ENCODE data around the gene EYA2.

The EYA2 gene

DNA sequence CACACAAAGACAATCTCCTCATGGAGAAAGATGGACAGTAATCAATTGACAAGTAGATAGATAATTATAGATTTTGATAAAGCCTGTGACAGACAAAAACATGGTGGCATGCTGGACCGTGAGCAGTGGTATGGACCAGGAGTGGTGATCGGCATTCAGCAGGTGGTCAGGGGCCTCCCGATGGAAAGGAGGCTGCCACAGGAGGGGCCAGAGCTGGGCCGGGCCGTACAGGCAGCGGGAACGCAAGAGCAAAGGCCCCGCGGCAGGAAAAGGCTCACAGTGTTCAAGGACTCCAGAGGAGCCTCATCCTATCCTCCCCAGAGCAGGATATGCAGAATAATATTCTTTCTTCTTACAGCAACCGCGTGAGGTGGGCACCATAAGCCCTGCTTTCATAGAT, 123.7 kb downstream of the EYA2 start:
- no peak for DNase-seq

DNA sequence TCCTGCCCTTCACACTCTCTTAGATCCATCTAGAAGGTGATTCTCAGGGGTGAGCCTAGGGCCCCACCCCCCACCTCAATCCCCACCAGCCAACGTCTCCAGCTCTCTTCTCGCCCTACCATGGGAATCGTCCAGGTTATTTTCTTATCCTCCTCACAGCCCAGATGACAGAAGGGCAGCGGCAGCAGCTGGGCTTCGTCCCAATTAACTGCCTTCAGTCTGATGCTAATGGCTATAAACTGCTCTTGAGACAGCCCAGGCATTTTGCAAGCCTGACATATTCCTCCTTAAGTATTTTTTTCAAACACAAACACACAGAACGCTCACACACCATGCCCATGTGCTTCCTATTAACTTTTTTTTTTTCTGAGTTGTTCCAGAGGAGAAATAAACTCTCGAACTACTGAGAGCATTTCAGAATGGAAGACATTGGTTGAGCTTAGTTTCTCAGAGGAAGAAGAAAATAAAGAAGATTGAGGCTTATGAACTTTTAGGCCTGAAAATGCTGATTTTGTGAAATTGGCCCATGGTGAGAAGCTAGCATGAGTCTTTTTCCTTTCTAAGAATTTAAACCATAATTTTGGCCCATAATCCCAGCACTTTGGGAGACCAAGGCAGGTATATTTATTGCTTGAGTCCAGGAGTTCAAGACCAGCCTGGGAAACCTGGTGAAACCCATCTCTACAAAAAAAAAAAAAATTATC, 124.6 kb downstream of the EYA2 start:
- no peak for DNase-seq

DNA sequence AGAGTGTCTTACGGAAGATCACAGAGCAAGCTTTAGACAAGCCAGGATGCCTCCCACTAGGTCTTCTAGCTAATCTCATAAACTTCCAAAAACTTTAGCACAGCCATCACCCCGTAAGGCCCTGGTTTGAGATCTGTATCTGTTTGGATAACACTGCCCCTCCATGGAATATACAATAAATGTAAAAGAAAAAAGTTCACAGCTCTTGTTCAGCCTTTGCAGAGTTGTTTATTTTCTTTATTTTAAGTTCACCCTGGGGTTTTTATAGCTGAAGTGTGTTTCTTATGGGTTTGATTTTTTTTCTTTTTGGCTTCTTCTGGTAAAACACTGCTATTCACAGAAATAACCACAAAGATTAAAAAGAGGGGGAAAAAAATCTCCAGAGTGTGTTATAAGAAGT, 125.6 kb downstream of the EYA2 start:
- DNase-seq, result no peak

DNA sequence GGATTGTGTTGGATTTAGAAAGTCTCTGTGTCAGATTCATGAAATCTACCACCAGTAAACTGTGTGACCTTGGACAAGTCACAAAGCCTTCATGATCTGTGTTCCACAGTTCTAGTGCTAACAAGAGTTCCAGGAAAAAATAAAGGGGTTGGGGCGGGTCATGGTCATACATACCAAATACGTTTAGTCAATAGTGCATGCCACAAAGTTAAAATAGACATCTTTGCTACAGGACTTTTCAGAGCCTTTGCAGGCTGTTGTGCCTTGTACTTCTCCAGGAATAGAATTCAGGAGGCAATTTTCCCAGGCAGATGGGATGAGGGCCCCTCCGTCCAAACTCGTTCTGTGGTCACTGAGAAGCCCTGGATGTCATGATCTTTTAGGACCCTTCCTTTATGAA, 127.2 kb downstream of the EYA2 start:
- no peak for DNase-seq

DNA sequence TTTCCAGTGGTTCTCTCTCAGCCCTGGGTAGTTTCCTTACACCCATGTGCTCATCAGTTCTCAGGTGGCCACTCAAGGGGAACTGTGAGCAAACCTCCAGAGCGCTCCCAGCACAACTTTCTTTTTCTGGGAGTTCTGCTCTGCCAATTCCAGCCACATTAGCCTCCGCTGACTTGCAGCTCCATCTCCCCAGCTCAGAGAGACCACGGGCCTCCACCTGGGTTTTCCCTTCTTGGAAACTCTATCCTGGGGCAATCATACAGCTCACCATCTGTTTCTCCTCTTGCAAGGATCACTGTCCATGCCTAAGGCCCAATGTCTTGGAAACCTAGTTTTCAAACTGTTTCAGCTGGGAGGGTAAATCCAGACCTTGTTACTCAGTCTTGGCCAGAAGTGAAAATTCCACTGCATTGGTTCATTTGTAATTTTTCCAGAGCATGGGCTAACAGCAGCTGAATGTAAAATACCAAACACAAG, 129.9 kb downstream of the EYA2 start:
- DNase-seq, result no peak

DNA sequence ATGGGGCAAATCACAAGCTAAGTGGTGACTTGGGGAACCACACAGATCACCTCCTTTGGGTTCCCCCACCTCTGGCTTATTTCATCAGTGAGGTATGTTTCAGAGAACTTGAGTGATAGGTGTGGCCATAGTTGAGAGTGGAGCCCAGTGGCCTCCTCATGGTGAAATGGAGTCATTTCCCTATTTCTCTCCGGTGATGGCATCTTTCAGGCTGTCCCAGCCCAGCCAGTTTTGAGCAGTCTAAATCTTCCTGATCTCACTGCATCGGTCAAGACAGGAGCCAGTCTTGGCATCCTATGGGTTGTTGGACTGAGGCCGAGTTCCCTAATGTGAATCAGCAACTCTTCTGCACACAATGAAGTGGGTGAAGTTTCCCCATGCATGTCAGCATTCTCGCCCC, 132.4 kb downstream of the EYA2 start:
- no peak for DNase-seq

DNA sequence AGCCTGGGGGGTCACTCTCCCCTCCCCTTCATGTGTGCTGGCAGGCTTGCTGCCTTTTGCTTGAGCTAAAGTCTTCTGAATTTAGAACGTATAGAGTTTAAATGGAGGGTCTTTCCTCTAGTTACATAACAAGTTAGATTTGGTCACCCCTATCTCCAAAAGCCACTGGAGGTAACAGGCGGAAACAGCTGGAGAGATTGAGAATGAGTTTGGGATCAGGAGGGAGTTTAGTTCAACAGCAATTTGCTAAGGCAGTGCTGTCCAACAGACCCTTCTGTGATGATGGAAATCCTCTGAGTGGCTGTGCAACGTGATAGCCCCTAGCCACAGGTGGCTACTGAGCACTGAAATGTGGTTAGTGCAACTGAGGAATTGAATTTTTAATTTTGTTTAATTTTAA, 132.8 kb downstream of the EYA2 start:
- no peak for DNase-seq

DNA sequence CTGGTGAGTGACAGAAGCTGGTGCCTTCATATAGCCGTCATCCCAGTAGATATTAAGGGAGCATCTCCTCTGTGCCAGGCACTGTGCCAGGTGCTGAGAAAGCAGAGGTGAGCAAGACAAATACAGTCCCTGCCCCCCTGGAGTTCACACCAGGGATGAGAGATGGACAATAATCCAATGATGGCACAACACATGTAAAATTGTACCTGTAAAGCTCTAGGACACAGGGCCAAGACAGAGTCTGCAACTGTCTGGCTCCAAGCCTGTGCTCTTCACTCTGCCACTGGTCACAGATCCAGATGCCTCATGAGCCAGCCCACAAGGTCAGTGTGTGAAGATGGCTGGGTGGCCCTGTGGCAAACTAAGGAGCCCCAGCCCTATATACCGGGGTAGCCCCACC, 133.8 kb downstream of the EYA2 start:
- DNase-seq, result no peak

DNA sequence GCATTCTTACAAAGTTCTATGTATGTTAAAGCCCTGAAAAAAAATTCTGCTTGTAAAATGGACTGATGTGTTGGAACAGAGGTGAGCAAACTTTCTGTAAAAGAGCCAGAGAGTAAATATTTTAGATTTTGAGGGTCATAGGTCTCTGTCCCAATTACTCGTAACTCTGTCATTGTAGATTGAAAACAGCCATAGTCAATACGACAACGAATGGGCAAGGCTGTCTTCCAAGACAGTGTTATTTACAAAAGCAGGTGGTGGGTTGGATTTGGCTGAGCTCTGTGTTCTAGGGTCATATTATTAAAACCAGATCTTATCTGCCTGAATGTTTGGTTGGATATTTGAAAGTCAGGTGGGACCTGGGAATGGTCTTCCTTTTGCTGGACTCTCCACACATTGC, 135.2 kb downstream of the EYA2 start:
- DNase-seq, result no peak

DNA sequence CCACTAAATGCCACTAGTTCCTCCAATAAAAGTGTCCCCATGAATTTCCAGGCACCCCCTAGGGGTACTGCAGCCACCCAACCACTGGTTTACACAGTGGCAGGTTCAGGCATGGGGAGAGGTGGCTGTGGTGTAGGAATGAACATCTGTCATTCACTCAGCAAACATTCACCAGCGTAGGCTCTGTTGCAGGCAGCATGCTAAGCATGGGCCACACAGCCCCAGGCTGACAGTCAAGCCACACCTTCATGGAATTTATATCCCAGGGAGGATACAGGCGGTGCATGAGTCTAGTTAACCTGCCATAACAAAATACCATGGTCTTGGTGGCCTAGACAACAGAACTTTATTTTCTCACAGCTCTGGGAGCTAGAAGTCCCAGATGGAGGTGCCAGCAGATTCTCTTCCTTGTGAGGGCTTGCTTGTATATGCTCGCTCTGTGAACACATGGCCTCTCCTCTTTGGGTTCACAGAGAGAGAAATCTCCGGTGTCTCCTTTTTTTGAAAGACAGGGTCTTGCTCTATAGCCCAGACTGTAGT, 135.7 kb downstream of the EYA2 start:
- DNase-seq, result no peak

DNA sequence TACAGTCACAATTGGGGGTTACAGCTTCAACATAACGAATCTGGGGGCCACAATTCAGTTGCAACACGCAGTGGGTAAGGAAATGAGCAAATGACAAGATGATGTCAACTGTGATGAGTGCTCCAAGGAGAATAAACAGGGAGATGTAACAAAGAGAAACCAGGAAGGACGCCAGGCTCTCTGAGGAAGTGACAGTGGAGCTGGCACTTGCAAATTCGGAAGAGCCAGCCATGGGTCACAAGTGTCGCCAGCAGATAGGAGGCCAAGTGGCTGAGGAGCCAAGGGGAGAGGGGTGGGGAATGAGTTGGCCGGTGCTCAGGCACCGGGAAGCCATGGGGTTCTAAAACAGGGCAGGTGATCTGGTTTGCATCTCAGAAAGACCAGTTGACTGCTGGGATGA, 136.4 kb downstream of the EYA2 start:
- DNase-seq, result peak; percentile 77

DNA sequence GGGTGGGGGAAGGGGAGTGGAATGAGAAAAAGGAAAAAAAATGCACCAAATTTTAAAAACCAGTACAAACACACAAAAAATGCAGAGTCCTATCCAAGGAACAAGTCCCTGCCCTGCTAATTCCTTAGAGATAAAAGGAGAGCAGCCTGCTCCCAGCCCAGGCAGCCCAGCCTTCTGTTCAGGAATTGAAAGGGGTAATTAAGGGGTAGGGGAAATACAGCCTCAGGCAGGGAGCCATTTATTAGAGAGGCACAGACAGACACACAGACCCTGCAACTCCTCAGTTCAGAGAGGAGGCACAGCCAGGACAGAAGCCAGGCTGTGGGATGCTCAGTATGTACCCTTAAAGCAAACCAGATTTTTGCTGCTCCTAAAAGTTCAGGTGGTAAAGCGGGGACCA, 137.2 kb downstream of the EYA2 start:
- DNase-seq, result no peak

DNA sequence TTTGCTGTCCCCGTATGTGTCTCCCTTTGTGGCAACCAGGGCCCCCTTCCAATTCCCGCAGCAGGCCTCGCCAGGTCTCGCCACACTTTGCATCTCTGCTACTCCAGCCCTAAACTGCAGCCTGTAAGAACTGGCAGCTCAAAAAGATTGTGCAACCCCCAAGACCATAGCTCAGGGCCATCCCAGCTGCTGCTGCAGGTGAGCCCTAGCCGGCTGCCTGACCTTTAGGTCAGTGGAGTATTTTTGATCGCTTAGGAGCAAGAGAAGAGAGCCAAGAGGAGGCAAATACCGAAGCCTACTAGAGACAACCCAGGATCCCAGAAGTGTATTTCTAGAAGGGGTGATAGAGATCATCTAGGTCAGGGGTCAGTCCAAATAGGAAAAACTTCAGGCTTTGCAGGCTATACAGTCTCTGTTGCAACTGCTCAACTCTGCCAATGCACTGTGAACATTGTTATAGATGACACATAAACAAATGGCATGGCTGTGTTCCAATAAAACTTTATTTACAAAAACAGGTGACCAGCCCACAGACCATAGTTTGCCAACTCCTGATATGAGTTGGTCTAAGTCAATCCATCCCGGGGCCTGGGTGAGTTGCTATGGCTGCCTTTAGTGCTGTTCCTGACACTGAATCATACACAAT, 138.4 kb downstream of the EYA2 start:
- DNase-seq, result no peak

DNA sequence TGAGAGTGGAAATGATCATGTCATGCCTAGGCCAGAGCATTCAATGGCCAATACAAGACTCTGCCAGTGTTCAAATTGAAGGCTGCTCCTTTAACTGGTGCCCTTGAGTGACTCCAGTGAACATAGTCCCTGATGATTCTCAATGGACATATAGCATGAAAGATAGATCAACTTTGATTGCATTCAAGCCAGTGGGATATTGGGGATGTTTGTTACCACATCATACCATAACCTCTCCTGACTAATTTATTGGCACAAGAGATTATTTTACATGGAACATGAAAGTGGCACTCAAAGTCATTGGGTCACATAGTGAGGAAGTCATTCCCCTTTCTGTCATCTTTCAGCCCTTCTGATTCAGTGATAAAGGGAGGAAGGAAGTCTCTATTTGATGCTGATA, 139.0 kb downstream of the EYA2 start:
- no peak for DNase-seq

DNA sequence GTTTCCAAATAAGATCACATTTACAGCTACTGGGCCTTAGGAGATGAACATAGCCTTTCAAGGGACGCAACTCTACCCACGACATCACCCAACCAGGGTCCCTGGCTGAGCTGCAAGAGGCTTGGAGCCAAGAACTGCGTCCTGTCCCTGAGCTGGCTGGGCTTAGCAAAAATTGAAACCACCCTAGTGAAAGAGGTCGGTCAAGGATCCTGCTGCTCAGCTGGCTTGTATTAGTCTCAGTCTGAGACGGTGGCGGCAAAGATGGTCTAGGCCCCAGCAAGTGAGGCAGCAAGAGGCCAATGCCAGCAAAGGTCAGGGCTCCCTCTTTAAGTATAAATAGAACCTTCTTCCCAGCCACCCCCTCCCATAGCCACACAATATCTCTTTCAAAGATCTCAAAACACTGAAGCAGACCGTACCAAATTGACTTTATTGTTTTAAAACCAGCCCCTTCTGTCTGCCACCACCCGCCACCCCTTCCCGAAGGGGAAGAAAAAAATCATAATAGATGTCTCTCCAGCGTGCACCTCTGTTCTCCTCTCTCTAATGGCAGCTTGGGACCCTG, 140.5 kb downstream of the EYA2 start:
- DNase-seq, result no peak

DNA sequence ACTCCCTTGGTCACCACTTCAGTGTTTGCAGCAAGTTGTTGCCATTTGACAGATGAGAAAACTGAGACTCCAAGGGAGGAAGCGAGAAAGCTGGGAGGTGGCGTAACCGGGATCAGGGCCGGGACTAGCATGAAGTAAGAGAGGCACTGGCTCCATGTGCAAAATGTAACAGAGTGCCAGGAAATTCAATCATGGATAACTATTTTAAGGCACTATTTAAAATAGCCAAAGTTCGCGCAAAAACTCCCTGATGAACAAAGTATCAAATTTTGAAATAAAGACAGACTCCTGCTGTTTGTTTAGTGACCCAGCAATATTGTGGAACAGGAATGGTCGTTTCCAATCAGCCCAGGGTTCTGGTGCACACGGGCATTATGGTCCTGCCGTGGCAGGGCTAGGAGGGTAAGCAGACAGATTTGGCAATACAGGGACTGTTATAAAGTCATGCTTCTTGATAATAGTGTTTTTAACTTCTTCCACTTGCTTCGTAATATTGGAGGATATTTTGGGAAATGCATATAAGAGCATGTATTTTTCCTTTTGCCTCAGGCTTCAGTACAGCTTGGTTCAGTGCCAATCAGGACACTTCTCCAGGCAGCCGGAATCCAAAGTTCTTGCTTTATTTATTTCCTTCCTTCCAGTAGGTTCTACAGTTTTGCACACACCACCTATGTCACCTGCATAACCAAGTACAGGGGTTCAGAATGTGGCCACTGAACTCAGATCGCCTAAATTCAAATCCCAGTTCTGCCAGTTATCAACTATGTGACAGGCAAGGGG, 141.6 kb downstream of the EYA2 start:
- no peak for DNase-seq

DNA sequence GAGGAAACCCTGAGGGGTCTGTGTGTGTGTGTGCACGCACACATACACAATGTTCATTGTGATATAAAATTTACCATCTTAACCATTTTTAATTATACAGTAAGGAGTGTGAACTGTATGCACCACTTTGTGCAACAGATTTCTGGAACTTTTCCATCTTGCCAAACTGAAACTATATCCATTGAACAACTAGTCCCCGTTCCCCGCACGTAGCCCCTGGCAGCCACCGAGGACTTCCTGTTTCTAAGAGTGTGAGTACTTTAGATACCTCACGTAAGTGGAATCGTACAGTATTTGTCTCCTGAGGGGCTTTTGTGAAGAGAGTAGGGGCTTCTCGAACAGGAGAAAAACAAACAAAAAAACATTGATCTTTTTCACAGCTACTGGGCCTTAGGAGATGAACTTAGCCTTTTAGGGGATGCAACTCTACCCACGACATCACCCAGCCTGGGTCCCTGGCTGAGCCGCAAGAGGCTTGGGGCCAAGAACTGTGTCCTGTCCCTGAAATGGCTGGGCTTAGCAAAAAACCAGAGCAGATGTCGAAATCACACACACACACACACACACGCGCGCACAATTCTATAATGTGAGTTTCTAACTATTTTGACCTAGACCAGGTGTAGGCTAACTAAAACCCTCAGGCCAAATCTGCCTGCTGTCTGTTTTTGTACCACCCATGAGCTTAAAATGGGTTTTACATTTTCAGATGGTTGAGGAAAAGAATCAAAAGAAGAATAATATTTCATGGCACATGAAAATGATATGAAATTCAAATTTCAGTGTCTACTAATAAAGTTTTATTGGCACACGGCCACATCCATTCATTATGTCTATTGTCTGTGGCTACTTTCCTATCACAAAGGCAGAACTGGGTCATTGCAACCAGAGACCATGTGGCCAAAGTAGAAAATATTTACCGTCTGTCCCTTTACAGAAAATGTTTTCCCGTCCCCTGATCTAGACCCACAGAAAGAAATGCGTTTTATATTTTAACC, 144.2 kb downstream of the EYA2 start:
- DNase-seq, result peak; percentile 50

DNA sequence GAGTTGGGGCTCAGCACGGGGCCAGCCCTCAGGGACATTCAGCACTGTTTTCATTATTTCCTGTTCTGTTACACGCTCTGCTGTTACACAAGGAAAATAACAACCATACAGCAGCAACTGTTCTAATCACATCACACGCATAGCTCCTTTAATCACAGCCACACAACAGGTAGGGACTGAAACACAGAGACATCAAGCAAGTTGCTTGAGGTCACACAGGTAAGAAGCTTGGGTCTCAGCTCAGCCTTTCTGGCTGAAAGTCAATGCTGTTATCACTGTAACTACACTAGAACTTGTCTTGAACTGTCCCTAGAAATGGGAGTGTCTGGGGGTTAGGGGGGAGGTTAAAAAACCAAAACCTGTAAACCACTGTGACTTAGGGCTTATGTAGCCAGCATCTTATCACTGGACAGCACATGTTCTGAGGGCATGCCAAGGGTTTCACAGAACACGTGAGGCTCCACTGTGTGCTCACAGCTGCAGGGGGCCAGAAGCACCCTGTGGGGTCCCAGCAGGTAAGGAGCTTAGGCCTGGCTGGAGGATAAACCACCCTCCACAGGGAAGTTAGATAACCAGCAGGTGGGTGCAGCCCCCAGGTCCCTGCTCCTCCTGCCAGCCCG, 146.0 kb downstream of the EYA2 start:
- no peak for DNase-seq

DNA sequence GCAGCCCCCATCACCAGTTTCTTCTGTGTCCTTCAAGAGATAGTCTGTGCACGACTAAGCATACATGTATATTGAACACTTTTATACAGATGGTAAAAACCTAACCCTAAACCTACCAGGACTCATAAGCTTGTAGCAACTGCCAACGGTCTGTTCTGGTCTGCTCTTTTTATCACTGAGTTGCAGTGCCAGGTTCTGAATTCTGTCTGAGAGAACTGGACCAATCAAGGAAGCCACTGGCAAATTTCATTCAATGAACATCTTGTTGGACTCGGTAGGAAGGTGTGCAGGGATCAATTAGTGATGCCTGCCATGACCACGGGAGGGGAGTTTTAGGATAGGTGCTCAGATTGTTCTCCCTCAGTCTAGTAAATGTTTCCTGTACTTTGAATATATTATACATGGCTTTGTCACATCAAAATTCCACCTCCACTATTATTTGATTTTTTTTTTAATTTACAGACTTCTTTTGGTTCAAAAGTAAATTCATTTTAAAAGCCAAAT, 146.8 kb downstream of the EYA2 start:
- no peak for DNase-seq

DNA sequence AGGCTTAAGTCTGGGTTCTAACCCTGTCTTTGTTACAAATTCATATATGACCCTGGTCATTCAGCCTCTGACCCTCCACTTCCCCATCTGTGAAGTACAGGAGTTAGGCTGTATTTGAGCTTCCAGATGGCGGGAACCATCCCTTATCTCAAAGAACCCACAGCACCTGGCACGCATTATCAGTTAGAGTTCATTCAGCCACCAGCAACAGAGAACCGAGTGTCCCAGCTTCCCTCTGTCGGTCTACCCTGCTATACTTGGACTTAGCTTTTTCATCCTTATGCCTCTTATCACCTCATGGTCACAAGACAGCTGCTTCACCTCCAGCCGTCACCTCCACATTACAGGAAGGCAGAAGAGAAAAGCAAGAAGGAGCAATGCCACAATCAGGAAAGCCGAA, 147.8 kb downstream of the EYA2 start:
- no peak for DNase-seq

DNA sequence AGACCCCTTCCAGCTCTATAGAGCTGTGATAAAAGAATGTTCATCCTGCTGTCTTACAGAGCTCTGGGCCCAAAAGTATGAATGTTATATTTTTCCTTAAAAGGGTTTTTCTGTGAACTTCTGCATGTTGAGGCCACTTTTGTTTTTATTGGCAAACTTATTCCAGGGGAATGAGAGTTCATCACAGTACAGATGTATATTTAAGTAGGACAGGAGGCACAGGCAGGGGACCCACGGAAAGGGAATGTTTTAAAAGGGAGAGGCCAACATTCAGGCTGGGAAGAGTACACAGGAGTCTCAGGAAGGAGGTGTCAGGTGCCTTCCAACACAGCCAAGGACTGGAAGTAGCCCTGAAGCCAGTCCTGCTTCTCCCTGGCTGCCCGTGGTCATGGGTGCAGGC, 148.4 kb downstream of the EYA2 start:
- no peak for DNase-seq

DNA sequence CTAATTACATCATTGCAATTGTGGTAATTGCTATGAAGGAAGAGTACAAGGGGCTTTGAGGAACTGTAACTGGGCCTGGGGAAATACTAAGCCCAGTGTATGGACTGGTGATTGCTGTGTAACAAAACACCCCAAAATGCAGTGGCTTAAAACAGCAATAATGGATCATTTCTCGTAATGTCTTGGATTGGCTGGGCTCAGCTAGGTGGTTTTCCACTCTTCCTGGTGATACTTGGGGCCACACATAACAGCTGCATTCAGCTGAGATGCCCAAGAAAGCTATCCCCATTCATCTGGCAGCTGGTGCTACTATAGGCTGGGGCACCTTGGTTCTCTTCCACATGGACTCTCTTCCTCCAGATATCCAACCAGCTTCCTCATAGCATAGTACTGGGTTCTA, 150.3 kb downstream of the EYA2 start:
- DNase-seq, result no peak

All from NCI-H2029 (cell line).